IPS-18c (cell line): ENCODE results near the gene ATOSB.

ENCODE experiments used
- H3K4me3 ChIP-seq: 2 replicates; pipeline ENCODE4 v1.7.0; 2013; ENCODE audit warnings: low read depth, mild to moderate bottlenecking, low read length, moderate library complexity; ENCODE audit not compliant: insufficient read depth
- H3K9me3 ChIP-seq: one replicate; pipeline ENCODE4 v1.6.1; 2013; ENCODE audit warnings: mild to moderate bottlenecking, low read length, moderate library complexity; ENCODE audit not compliant: control insufficient read depth, insufficient read depth

ATOSB gene

GRCh38 chr9:35072461-35073278 is 43.0 kb downstream of the ATOSB start, which contains the start of gene VCP:
Gene VCP (minus strand): TSS chr9:35072625. CDS start chr9:35072353, 272 bp downstream.
- H3K4me3 ChIP-seq, result peak within 1 kb of the TSS; percentile 98
- H3K9me3 ChIP-seq, result no peaks in the 10 kb centered on the region

- Histone ChIP-seq H3K4me3 (peak overlapping the region; percentile 98), H3K9me3 (no peaks in the 10 kb centered on the region)
Measured at GRCh38 chr9:35071814-35072460, 43.7 kb downstream of the ATOSB start.

- Histone ChIP-seq H3K9me3 (no peaks in the 10 kb centered on the region), H3K4me3 (peak overlapping the region; percentile 98)
Measured at GRCh38 chr9:35070823-35071813, 44.5 kb downstream of the ATOSB start.

DNA sequence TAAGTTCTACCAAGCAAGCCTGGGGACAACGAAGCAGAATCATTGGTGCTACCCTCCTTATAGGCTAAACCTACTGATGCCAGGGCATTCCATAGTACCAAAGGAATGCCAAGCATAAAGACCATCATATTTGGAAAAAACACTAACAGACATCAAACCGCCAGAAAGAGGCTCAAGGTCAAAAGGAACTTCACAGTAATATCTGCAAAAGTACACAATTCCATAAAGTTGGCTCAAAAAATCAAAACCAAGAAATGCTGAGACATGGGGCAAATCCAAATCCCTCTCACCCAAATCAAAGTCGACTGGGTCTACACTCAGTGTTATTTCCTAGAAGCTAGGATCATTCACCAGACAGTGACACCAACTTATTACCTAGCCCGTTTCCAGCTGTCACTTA is 46.6 kb downstream of the ATOSB start:
- no peaks in the 10 kb centered on the region for H3K9me3 ChIP-seq
- H3K4me3 ChIP-seq, result no peak overlapping the region

DNA sequence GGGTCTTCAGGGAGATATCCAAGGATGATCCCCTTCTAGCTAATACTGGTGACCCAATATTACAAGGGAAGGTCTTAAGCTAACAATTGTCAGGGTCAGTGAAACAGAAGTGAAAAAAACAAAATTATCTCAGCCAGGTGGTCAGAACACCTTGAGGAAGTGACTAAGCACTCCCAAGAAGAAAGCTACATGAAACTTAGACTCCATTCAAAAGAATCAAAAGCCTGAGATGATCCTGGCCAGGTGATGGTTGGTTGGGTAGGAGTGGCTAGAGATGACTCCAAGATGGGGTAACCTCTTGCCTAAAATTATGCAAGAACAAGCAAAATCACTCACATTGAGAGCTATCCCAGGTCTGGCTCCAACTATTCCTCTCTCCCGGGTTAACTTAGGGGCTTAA is 48.6 kb downstream of the ATOSB start:
- H3K9me3 ChIP-seq, result no peaks in the 10 kb centered on the region
- H3K4me3 ChIP-seq, result no peak overlapping the region

- H3K9me3 ChIP-seq, result no peaks in the 10 kb centered on the region
Measured at GRCh38 chr9:35060548-35061207, 55.0 kb downstream of the ATOSB start.

GRCh38 chr9:35059438-35059837 is 56.2 kb downstream of the ATOSB start:
- Histone ChIP-seq H3K4me3 (no peak overlapping the region), H3K9me3 (no peaks in the 10 kb centered on the region)

More at GRCh38 chr9:35060548-35061207, 55.0 kb downstream of the ATOSB start:
- H3K4me3 ChIP-seq, result no peak overlapping the region

GRCh38 chr9:35057271-35057620 is 58.4 kb downstream of the ATOSB start:
- no peak overlapping the region for H3K4me3 ChIP-seq
- no peaks in the 10 kb centered on the region for H3K9me3 ChIP-seq

- H3K9me3 ChIP-seq, result no peaks in the 10 kb centered on the region
- H3K4me3 ChIP-seq, result no peak overlapping the region
Measured at GRCh38 chr9:35056571-35057270, 58.9 kb downstream of the ATOSB start.

DNA sequence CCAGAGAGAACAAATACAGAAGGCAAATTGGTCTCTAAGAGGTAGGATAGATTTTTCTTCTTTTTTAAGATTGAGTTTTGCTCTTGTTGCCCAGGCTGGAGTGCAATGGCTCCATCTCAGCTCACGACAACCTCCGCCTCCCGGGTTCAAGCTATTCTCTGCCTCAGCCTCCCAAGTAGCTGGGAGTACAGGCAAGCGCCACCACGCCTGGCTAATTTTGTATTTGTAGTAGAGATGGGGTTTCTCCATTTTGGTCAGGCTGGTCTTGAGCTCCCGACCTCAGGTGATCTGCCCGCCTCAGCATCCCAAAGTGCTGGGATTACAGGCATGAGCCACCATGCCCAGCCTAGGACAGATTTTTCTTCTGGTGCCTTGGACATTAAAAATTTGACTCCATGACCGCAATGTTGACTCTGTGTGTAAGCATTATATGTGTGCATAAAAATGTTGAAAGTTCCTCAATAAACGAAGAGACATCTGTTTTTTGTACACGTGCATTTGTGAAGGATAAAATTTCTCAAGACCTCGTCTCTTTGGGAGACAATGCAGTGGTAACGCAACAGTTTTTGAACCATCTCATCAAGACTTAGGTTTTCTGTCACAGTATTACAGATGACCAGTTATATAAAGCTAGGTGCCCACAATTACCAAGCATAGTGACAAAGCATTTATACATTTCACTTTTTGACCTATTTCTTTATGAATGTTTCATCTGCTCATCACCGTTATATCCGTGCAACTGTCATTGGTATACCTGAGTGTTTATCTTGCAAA is 60.6 kb downstream of the ATOSB start:
- H3K4me3 ChIP-seq, result no peak overlapping the region

DNA sequence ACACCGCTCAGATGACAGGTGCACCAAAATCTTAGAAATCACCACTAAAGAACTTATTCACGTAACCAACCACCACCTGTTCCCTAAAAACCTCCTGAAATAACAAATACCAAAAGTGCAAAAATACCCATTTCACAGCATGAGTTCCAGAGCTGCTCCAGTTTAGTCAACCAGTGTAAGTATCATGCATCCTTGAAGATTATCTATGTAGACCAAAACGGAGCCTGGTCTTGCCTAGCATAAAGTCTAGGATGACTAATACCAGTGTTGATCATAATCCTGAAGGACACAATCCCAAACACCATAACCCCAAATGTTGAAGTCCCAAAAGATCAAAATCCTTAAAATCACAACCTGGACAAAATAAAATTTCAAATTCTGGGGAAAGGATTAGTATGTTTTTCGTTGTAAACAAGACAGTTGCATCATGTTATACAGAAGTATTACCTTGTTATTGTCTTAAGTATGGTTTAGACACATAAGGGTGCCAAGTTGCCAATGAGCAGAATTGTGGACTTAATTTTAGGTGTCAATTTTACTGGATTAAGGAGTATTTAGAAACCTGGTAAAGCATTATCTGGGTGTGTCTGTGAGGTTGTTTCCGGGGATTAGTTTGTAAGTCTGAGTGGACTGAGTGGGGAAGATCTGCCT is 61.4 kb downstream of the ATOSB start:
- Histone ChIP-seq H3K4me3 (no peak overlapping the region), H3K9me3 (no peaks in the 10 kb centered on the region)

More for the DNA sequence above, 60.6 kb downstream of the ATOSB start:
- H3K9me3 ChIP-seq, result no peaks in the 10 kb centered on the region
